ENCODE results near the gene ENDOD1.

GRCh38 chr11:95103701-95104100 is 14.1 kb downstream of the ENDOD1 start:
- no peak for TF ChIP-seq POLR2AphosphoS5 (IDR thresholded peaks at IDR 0.05; ENCODE audit: low read depth)
- TF ChIP-seq CTCF (conservative IDR thresholded peaks at IDR 0.05; ENCODE audit: low read depth in 2 of 2): no peak
- no peak for TF ChIP-seq JUNB (IDR thresholded peaks at IDR 0.05; ENCODE audit: unreplicated experiment)
